ENCODE data around the gene MAPRE3.
A peak's percentile ranks its signal among the peaks of the same experiment; 100 is the strongest.

Gene MAPRE3

DNA sequence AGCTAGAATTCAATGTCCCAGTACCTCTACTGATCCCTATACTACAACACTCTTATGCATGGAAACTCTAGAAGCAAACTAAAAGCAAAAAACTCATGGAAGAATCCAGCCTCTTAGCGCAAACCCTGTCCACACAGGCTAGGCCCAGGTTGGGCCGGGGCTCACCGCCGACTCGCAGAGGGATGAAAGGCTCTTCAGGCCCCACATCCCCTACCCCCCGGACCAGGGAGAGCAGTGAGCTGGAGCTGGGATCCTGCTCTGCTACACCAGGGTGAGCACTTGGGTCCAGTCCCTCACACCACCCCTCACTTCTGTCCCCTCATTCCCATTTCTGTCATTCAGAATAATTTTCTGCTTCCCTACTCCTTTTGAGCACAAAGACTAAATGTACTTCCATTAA, 99.0 kb downstream of the MAPRE3 start:
- TF ChIP-seq, protein P1, sequence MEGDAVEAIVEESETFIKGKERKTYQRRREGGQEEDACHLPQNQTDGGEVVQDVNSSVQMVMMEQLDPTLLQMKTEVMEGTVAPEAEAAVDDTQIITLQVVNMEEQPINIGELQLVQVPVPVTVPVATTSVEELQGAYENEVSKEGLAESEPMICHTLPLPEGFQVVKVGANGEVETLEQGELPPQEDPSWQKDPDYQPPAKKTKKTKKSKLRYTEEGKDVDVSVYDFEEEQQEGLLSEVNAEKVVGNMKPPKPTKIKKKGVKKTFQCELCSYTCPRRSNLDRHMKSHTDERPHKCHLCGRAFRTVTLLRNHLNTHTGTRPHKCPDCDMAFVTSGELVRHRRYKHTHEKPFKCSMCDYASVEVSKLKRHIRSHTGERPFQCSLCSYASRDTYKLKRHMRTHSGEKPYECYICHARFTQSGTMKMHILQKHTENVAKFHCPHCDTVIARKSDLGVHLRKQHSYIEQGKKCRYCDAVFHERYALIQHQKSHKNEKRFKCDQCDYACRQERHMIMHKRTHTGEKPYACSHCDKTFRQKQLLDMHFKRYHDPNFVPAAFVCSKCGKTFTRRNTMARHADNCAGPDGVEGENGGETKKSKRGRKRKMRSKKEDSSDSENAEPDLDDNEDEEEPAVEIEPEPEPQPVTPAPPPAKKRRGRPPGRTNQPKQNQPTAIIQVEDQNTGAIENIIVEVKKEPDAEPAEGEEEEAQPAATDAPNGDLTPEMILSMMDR (conservative IDR thresholded peaks at IDR 0.05; ENCODE audit: low read length), result no peak
- no peak for DNase-seq (ENCODE audit: low read depth)
- peak overlapping the region; percentile 99 for H3K4me3 ChIP-seq (ENCODE audit: low read length)

DNA sequence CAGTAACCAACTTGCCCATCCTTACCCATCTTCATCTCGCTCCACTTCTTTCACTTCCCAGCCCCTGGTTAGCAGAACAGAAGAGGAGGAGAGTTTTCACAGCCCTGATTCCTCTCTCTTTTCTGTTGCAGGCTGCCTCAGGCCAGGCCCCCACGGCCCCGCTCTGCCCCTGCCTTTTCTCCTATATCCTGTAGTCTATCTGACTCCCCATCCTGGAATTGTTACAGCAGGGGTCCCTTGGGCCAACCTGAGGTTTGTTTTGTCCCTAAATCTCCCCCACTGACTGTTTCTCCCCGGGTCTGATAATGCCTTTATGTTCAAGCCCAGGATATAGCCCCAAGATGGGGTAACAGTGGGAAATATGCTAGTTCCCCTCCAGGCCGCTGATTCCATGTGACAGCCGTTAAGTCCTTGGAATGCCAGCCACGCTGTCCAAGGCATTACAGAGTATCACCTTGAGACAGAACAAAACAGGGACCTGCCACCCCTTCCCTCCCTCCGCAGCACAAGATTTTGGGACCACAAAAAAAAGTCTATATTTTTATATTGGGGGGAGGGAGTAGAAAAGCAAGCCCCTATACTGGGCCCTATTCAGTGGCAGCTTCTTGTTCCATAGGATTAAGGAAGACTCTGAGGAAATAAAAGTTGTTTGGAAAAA, 99.7 kb downstream of the MAPRE3 start:
- H3K4me3 ChIP-seq (ENCODE audit: low read length), result peak overlapping the region; percentile 99
- TF ChIP-seq, protein P1 (conservative IDR thresholded peaks at IDR 0.05; ENCODE audit: low read length), result no peak
- DNase-seq (ENCODE audit: low read depth), result no peak

DNA sequence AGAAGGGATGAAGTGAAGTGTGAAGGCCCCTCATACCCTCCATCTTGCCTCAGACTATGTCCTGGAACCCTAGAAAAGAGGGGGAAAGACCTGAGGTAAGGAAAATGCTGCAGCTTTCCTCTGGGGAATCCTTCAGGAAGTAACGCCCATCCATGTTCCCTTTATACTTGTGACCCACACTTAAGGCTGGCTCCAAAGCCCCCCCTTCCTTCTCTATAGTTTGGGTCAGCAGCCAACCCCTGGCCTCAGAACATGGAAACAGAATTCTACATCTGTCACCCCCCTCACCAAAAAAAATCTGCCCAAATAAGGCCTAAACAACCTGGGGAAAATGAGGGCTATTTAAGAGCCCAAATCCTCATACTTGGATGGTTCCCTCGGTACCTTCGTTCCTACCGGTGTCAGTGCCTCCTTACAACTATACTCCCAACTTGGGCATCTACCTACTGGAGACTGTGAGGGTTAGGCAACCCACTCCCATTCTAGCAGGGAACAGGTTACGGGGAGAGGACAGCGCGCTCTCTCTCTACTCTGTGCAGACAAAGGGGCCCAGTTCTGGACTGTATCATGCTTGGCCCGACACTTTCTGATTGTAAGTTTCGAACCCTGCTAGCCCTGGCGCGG, 100.3 kb downstream of the MAPRE3 start:
- no peak for DNase-seq (ENCODE audit: low read depth)
- TF ChIP-seq, protein P1 (conservative IDR thresholded peaks at IDR 0.05; ENCODE audit: low read length), result no peak
- H3K4me3 ChIP-seq (ENCODE audit: low read length), result peak overlapping the region; percentile 99

DNA sequence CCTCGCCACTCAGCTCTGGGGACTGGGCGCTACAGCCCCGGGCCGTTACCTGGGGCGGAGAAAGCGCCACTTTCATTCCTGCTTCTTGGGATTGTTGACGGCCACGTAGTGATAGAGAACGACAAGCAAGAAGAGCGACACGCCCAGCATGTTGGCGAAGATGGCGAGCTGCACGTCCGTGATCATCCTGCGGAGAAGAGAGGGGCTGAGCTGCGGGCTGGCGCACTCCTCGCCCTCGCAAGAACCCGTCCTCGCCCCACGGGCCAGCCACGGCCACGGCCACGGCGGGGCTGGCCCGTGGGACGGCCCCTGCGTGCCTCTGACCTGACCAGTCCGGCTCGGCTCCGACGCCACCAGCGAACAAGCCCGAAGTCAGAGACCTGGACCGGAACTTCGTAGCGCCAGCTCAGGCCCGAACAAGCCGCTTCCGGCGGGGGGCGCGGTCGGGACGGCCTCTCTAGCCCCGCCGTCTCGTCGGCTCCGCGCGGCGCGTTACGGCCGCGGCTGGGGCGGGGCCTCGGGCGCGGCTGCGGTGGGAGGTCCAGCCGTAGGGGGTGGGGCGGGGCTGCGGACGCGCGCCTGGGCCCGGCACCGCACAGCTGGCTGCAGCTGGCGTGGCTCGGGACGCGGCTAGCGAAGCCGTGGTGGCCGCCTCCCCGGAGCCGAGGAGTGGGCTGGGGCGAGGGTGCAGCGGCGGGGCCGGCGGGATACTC, 101.0 kb downstream of the MAPRE3 start, which contains the start of gene OST4:
Gene OST4 (minus strand): TSS at position 378 of the 713 bp plus-strand sequence.
- peak; percentile 91 for DNase-seq (ENCODE audit: low read depth)
- peak within 1 kb of the TSS; percentile 99 for H3K4me3 ChIP-seq (ENCODE audit: low read length)
- TF ChIP-seq, protein P1 (conservative IDR thresholded peaks at IDR 0.05; ENCODE audit: low read length), result no peak

DNA sequence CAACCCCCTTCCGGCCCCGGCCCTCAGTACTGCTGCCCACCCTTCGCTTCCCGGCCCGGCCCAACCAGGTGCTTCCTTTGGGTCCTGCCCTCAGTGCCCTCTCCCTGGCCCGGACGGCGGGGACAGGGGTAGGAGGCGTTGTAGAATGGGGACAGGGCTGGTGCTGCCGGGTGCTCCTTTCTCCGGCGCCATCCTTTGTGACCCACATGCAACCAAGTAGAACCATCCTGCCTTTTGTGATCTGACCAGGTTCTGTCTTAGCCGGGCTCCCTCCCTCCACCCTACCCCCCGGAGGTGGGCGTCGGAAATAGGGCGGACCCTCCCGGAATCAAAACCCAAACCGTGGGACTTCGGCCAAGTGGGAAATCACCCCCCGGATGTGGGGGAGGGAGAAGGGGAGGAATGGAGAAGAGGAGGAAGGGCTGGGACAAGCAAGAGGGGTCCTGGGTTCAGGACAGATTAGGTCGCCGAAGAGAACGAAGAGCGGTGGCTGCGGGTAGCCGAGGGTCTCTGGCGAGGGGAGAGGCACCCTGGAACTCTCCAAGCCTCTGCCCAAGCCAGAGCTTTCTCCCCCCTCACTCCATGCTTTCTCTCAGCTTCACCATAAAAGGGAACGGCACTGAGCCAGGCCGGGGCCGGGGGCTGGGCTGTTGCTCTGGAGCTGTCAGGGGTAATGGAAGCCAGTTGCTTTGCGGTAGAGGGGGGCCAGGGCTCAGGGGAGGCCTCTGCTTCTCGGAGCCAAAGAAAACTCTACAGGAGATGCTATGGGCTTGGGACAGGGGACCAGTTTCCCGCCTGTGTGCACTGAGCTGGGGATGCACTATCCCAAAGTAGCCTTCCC, 101.8 kb downstream of the MAPRE3 start:
- TF ChIP-seq, protein P1 (conservative IDR thresholded peaks at IDR 0.05; ENCODE audit: low read length), result no peak
- DNase-seq (ENCODE audit: low read depth), result no peak
- peak overlapping the region; percentile 68 for H3K4me3 ChIP-seq (ENCODE audit: low read length)

DNA sequence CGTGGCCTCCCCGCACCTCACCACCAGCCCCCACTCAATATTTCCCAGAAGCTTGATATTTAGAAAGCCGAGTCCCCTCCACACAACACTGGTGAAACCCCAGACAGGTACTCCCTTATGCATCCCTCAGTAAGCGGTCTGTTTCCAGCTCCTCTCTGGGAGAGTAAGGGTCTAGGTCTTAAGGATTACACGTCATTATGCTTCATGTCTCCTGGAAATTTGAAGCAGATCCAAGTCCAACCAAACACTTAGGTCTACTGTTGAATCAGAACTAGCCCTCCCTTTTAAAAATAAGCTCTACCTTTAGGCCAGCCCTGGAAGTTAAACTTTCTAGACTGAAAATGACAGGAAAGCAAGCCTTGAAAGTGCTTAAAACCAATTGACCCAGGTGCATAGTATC, 102.5 kb downstream of the MAPRE3 start:
- TF ChIP-seq, protein P1 (conservative IDR thresholded peaks at IDR 0.05; ENCODE audit: low read length), result no peak
- no peak for DNase-seq (ENCODE audit: low read depth)
- H3K4me3 ChIP-seq (ENCODE audit: low read length), result no peak overlapping the region

All from AG10803 (cell line).